Measurements from ENCODE around the gene TMEM69.
"Not testable (repeated sequence)": the region's sequence is repeated elsewhere in the genome, so short reads cannot be mapped to it uniquely, and the experiment has no call there.

The TMEM69 gene, protein sequence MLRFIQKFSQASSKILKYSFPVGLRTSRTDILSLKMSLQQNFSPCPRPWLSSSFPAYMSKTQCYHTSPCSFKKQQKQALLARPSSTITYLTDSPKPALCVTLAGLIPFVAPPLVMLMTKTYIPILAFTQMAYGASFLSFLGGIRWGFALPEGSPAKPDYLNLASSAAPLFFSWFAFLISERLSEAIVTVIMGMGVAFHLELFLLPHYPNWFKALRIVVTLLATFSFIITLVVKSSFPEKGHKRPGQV
- 19.7 to 20.1 reads per million in 2 donors for total RNA-seq

DNA sequence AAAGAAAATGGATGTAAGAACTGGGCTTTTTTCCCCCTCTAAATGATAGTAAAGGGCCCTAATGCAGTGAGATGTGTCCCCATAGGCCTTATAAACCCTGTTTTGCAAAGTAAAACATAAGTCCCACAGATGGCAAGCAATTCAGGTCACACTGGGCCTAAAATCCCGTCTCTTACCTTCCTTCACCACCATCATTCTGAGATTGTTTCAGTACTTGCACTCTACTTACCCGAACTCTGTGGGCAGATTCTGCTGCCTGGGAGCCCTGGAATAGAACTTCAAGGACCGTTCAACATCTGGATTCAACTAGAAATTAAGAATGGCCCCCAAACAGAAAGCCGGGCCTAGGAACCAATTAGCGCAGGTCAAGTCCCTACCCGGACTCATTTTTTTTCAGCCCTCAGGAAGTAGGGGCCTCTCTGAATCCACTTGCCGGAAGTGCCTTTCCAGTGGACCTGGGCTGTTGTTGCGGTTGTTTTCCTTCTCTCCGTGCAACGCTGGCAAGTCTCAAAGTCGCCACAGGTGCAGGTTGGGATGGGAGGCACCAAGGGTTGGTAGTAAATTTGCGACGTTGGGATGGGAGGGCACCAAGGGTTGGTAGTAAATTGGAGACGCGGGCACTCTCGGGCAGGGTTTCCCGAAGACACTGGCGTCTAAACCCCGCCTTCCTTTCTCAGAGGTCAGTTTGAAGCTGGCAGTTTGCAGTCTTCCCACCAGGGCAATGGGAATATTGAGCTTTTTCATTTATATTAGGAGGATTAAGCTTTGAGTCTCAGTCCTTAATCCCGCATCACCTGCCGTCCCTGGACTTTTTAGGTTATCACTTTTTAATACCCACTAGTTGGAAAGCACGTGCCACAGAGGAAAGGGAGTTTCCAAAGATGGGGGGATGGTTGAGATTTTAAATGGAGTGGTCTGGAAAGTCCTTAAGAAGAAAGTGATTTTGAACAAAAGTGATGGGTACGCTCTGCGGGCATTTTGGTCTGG lies at the start of gene TMEM69:
TSS of gene TMEM69 (plus strand) at position 428 of the 987 bp plus-strand sequence. CDS start 2,888 bp downstream, outside the sequence.
- no peak for DNase-seq

DNA sequence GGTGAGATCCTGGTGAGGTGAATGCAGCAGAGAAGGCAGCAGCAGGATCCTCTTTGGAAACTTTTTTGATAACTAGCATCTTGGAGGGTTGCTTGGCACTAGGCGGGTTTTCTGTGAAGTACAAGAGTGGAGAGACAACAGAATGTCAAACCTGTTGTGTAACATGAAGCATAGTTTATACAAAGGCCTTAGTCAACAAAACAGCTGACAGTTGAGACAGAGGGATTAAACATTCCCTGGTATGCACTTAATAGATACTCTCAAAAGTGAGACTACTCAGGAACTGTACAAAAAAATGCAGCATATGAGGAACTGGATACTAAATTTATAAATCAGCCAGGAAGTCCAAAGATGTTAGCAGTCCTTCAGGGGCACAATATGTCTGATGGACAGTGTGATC lies 47.7 kb upstream of the TMEM69 start:
- no peak for DNase-seq

DNA sequence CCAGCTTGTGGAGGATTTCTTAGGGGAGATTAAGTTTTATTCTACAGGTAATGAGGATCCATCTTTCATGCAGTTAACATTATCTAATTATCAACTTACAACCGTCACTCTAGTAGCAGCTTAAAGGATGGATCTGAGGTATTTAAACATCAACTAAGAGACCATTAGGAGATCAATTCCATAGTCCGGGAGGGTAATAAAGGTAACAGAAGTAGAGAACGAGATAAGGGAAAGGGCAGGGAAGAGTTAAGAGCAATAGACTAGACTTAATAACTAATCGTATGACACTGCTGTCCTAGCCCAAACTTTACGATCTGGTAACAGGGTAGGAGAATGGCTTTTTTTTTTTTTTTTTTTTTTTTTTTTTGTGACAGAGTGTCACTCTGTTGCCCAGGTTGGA lies 44.7 kb upstream of the TMEM69 start:
- DNase-seq, result no peak

DNA sequence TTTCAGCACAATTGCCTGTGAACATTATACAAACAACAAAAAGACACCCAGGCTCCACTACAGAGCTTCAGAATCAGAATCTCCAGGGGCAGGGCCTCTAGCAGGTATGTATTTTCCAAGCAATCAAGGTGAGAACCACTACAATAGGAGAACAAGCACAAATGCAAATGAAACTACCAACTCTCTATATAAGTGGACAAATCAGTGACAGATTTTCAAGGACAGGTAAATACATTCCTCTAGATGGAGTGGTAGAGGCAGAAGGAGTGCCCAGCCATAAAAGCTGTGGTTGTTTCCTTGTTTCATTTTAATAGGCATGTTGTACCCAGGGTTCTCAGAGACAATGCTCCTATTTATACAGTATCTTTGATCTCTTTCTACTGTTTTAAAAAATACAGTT lies 44.0 kb upstream of the TMEM69 start:
- DNase-seq, result no peak

DNA sequence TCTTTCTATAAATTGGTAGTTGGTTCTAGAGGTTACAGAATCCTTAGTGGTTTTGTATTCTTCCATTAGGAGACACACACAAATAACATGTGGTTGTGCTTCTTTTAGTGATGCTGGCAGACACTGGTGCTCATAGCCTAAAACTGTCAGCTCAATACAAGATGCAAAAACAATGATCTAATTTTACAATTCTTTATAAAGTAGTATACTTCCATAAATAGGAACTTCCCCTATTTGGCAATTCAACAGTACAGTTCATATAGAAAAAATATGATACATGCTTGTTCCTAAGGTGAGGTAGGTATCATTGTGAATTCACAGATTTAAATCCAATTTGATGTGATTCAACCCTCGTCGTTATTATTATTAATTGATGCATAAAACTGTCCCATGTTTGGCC lies 43.3 kb upstream of the TMEM69 start:
- DNase-seq, result no peak

DNA sequence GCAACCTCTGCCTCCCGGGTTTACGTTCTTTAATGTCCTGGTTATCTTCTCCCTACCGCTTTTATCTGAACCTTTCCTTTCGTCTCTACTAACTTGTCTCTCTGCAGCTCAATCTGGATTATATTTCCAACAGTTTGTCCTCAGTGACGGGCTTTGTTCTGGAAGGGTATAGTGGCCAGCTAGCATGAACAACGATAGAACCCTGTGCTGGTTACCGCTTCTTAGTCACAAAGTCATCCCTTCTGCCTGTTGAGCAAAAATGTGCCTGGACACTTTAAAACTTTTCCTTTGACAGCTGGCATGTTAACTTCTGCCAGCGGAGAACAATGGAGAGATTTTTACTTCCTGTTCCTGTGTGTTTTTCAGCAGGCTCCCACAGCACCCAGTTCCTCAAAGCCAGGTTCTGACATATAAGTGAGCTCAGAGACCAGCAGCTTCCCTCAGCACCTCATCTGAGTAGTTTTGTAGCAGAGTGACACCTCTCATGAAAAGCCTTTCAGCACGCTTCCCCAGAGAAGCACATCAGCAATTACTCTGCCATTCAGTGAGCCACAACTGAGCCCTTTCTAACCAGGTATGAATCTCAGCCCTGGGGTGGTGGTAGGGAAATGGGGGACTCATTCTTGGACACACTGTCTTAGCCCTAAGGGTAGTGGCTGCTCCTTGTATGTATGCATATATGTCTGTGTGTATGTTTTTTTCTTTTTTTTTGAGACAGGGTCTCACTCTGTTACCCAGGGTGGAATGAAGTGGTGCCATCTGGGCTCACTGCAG lies 40.5 kb upstream of the TMEM69 start:
- DNase-seq, result no peak

DNA sequence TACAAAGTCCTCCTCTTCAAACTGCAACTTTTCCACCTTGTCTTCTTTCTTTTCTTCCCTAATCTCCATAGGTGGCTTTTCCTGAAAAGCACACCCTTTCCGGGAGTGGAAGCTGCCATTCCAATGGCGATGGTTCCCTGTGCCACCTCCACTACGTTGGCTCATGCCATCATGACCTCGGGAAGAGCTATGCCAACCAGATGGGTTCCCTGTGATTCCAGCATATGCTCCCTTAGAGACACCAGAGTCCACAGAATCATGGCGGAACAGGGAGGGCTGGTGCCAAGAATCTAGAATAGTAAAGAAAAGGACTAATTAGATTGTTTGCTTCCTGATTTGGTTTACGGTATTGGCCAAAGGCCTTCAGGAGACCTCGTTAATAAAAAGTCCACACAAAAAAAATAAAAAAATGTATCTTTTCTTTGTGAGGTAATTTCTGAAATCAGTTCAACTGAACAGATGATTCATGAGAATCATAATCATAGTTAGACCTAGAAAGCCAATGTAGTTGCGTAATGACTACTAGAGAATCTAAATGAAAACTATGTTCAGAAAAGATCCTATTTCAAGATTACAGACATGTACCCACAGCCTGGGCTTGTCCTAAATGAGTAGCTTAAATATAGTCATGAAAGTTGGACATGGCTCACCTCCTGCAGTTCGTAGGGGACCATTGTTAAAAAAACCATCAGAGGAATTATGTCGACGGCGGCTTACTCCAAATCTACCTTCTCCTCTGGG lies 33.3 kb upstream of the TMEM69 start:
- no peak for DNase-seq

DNA sequence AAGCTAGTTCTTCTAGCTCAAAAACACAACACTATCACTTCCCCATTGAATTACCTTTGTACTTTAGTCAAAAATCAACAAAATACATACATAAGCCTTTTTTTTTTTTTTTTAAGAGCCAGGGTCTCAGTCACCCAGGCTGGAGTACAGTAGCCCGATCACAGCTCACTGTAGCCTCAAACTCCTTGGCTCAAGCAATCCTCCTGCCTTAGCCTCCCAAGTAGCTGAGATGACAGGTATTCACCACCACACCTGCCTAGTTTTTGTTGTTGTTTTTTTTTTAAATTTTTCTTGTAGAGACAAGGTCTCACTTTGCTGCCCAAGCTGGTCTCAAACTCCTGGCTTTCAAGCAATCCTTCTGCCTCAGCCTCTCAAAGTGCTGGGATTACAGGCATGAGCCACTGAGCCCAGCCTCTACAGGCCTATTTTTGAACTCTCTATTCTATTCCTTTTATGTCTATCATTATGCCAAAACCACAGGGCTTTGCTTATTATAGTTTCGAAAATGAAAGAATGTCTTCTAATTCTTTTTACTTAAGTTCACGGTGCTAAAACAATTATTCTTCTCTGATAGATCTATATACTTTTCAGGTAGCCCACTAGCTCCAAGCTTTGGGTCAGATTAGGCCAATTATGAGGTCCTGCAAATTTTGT lies 31.3 kb upstream of the TMEM69 start:
- no peak for DNase-seq

DNA sequence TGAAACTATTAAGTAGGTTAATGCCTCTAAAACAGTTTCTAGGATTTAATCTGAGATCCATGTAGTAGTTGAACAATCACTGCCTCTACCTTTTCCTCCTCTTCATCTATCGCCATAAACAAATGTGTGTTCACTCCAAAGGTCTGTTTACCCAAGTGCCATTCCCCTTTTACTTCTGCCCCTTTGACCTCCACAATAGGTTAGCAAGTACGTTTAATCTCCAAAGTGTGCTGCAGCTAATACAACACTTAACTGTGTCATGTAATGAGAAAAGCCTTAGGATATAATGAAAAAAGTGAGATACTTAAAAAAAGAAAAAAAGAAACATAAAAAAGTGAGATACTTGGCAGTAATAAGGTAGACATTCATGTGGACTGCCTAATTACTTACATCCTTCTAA lies 29.8 kb upstream of the TMEM69 start:
- no peak for DNase-seq

DNA sequence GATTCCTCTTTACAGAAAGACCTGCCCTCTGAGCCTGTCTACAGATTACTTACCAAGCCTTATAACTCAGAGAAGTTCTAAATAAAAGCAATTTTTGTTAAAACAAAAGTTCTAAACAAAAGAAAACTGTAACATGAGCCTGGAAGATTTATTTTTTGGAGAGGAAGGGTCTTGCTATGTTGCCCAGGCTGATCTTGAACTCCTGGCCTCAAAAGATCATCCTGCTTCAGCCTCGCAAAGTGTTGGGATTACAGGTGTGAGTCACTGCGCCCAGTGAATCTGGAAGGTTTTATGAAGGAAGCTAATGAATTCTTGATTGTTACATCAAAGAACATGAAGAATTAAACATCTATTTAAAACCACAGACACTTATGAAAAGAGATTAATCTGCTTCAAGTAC lies 28.8 kb upstream of the TMEM69 start:
- DNase-seq, result no peak

DNA sequence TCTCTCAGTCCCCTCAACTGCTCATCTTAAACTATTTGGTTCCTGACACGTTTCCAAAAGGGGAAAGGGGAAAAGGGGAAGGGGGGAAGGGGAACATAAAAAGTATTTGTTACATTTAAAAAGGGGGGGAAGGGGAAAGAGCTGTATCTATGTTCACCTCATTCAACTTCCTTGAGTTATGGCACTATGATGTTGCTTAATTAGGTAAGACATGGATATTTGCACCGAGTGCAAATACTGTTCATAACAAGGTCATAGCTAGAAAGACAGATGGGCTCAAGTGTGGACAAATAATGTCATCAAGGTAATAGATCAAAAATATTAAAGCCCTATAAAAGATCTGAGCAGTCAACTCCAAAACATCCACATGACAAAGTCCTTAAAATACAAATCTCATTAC lies 27.6 kb upstream of the TMEM69 start:
- DNase-seq, result no peak

DNA sequence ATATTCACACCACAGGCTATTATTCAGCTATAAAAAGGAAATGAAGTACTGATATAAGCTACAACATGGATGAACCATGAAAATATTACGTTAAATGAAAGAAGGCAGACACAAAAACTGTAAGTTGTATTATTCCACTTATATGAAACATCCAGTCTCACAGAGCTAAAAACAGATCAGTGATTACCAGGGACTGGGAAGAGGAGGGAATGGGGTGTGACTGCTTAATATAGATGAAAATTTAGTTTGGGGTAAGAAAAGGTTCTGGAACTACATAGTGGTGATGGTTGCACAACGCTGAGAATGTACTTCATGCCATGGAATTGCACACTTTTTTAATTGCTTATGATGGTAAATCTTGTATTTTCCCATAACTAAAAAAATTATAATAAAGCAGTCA lies 21.1 kb upstream of the TMEM69 start:
- DNase-seq, result no peak

DNA sequence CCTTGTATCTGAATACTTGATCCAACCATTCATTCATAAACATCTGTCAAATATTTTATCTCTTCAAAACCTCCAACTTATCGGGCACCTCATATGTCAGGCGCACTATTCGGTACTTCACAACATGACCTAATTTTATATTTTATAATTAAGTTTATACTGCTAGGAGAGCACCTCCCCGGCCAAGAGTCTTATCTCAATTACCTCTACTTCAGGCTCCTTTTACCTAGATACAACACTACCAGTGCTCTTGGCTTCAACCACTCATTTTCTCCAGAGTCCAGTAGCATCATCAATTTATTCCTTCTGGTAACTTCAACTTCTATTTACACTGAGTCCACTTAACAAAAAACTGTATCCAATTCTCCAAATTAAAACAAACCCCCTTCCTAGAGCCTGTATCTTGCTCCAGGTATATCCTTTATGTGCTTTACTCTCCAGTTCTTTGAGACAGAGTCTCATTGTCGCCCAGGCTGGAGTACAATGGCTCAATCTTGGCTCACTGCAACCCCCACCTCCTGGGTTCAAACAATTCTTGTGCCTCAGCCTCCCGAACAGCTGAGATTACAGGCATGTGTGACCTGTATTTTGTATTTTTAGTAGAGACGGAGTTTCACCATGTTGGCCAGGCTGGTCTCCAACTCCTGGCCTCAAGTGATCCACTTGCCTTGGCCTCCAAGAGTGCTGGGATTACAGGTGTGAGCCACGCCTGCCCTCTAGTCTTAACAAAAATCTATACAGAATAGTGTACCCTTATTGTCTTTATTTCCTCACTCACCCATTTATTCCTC lies 20.5 kb upstream of the TMEM69 start:
- DNase-seq, result no peak

DNA sequence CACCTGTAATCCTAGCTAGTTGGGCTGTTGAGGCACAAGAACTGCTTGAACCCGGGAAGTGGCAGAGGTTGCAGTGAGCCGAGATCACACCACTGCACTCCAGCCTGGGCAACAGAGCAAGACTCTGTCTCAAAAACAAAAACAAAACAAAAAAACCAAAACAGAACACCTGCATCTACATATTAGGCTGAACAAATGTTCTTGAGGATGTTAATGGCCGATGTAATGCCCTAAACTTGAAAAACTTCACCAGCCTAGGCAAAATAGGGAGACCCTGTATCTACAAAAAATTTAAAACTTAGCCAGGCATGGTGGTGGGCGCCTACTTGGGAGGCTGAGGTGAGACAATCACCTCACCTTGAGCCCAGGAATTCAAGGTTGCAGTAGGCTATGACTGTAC lies 19.5 kb upstream of the TMEM69 start:
- DNase-seq, result no peak

DNA sequence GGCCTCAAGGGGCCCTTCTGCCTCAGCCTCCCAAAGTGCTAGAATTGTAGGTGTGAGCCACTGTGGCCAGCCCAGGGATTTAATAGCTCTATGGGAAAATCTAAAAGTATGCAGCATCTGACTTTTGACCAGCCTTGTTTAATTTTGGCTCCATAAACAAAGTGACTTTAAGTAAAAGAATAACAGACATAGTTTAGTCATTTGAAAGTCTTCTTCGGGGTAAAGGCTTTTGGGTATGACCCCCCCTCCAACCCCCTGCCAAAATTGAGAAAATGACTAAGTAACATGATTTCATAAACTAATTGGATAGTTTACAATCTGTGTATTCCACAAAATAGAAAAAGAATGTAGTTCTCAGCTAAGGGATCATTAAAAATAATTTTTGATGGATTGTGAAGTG lies 18.6 kb upstream of the TMEM69 start:
- no peak for DNase-seq

DNA sequence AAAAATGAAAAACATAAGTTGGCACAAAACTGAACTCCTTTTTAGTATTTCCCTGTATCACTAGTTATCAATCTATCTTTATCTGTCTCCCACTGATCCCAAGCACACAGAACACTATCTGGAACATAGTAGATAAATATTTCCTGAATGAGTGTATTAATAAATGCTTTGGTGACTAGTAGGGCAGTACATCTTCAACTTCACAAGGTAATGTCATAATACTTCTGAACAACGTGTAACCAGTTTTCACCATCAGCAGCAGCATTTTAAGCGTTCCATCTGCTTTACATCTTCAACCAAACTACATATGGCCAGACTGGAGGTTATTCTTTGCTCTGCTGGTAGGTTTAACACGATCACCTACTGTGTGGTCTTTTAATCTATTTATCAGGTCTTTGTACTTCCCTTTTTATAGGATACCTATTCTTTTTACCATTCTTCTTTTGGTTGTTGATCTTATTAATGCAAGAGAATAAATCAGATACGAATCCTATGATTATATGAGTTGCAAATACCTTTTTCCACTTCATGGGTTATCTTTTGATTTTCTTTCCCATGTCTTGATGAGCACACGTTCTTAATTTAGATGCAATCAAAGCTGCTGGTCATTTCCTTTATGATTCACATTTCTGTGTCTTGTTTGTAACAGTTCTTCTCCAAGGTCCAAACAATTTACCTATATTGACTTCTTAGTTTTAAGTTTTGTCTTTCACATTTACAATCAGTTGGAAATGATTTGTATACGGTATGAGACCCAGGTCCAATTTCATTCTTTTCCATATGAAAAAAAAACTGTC lies 17.9 kb upstream of the TMEM69 start:
- no peak for DNase-seq

DNA sequence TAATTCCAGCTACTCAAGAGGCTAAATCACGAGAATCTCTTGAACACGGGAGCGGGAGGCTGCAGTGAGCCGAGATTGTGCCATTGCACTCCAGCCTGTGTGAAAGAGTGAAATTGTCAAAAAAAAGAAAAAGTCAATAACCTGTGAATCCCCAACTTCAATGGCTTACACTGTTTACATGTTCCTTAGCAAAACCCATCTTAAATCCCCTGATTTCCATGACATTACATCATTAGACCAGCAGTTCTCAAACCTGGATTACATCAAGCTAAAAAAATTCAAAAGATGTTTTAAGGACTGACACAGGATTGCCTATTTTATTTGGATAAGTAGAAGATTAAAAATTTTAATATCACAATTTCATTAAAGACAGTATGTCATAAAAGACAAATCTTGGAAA lies 14.0 kb upstream of the TMEM69 start:
- no peak for DNase-seq

DNA sequence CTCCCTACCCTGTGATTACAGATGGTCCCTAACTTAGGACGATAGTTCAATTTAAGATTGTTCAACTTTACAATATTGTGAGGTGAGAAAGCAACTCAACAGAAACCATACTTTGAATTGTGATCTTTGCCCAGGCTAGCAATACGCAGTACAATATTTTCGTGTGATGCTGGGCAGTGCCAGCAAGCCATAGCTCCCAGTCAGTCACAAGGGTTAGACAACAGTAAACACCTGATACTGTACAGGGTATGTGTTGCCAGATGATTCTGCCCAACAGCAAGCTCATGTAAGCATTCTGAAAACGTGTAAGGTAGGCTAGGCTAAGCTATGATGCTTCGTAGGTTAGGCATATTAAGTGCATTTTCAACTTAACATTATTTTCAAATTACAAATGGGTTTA lies 13.5 kb upstream of the TMEM69 start:
- no peak for DNase-seq

DNA sequence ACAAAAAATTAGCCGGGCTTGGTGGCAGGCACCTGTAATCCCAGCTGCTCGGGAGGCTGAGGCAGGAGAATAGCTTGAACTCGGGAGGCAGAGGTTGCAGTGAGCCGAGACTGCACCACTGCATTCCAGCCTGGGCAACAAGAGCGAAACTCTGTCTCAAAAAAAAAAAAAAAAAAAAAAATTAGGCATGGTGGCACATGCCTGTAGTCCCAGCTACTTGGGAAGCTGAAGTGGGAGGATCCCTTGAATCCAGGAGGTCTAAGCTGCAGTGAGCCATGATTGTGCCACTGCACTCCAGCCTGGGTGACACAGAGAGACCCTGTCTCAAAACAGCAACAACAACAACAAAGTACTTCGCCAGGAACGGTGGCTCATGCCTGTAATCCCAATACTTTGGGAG lies 11.4 kb upstream of the TMEM69 start:
- not testable (repeated sequence) for DNase-seq

DNA sequence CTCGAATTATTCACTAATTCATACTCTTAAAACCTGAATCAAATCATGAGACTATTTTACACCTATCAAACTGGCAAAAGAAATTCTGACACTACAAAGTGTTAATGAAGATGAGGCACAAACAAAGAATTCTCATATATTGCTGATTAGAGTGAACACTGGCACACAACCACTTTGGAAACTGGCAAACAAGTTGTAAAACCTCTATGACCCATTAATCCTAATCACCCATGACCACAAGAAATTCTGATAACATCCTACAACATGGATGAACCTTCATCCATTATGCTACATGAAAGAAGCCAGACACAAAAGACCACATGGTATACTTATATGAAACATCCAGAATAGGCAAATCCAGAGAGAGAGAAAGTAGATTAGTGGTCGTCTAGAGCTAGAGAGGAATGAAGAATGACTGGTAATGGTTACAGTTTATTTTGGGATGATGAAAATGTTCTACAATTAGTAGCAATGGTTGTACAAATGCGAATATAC lies 10.2 kb upstream of the TMEM69 start:
- no peak for DNase-seq

Measured in activated gamma-delta T cell (primary cell).